HL-60/S4 treated with retinoic acid at 250 ng/mL for 4 days and 3 days (cell line): ENCODE data around the gene EXOC3L1.

ENCODE experiments used
- in situ Hi-C: fragments of 300-500 bp; cut with MboI; formaldehyde crosslinking; loops from 2 replicates; pipeline ENCODE4 v1.7.0; 2022; ENCODE audit warnings: low sequenced_read_pairs

Gene EXOC3L1

DNA sequence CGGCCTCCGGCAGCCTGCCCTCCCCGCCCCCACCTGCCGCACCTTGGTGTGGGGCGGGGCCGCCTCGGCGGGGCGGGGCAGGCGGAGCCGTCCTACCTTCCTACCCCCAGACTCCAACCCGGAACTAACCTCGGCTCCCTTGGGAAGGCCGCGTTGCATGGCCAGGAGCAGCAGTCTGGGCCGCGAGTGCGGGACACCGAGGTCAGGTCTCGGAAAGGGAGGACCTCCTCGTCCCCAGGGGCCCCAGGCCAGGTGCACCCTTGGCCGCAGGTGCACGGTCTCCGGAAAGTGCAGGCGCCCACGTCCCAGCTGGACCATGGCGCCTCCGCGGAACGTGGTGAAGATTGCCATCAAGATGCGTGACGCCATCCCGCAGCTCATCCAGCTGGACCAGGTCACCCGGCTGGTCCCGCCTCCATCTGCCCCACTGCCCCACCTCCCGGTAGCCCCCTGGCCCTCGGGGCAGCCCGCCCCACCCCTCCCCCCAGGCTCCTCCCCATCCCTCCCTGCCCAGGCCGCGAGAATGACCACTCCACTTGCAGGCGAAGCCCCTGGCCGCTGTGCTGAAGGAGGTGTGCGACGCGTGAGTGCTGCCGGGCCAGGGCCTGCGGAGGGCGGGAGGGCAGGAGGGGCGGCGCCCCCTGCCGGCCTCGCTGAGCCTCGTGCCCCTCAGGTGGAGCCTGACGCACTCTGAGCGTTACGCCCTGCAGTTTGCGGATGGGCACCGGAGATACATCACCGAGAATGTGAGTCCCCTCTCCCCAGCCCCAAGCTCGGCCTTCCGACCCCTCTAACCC lies 9.3 kb upstream of the EXOC3L1 start, which contains the start of gene ELMO3:
Gene ELMO3, plus strand, starts transcription at position 121 of the 797 bp plus-strand sequence. Its CDS starts 196 bp downstream, at position 317.
- in situ Hi-C loops, result no loop called here

DNA sequence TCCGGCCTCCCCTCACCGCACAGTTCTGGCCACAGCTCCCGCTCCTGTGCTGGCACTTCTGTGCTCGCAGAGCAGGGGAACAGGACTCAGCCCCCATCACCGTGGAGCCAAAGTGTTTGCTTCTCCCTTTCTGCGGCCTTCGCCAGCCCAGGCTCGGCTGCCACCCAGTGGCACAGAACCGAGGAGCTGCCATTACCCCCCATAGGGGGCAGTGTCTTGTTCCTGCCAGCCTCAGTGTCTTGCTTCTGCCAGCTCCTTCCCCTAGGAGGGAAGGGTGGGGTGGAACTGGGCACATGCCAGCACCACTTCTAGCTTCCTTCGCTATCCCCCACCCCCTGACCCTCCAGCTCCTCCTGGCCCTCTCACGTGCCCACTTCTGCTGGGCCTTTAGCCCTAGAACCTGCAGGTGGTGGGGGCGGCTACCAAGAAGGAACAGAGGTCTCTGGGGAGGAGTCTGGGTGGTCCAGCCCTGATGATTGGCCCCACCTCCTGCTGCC lies 8.3 kb upstream of the EXOC3L1 start:
- in situ Hi-C loops, result no loop called here

GRCh38 chr16:67197704-67198103 lies 7.8 kb upstream of the EXOC3L1 start:
- in situ Hi-C loops, result no loop called here

DNA sequence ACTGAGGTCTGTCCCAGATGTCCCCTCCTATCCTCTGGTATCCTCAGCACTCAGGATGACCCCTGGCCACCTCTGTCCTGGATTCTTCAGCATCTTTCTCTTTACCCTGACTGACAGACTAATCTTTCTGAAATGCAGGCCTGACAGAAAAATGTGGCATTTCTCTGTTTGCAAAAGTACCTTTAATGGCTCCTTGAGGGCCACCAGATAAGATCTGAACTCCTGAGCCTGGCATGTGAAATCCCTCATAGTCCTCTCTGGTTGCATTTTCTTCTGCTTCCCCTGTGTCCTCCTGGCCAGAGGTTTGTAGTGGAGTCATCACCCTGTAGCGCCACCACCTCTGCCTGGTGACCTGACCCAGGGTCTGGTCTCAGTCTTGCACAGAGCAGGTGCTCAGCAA lies 6.9 kb upstream of the EXOC3L1 start:
- in situ Hi-C loops, result no loop called here

- in situ Hi-C loops, result no loop called here
These were observed 5.7 kb upstream of the EXOC3L1 start for GRCh38 chr16:67195676-67196075.

DNA sequence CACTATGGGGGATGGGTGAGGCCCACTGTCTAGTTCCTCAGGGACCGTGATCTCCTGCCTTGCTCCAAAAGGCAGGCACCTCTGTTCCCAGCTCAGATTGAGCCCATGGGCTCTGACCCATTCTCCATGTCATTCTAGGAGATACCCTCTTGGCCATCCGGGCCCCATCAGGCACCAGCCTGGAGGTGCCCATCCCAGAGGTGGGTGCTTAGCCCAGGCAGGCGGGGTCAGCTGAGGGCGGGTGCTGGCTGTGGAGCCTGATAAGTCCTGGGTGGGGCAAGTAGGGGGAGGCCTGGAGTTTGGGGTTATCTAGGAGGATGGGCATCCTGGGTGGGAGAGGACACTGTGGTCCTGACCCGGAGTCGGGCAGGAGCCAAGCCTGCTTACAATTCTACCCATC lies 4.3 kb upstream of the EXOC3L1 start:
- in situ Hi-C loops, result no loop called here

GRCh38 chr16:67193536-67193935 lies 3.6 kb upstream of the EXOC3L1 start:
- in situ Hi-C loops, result no loop called here

DNA sequence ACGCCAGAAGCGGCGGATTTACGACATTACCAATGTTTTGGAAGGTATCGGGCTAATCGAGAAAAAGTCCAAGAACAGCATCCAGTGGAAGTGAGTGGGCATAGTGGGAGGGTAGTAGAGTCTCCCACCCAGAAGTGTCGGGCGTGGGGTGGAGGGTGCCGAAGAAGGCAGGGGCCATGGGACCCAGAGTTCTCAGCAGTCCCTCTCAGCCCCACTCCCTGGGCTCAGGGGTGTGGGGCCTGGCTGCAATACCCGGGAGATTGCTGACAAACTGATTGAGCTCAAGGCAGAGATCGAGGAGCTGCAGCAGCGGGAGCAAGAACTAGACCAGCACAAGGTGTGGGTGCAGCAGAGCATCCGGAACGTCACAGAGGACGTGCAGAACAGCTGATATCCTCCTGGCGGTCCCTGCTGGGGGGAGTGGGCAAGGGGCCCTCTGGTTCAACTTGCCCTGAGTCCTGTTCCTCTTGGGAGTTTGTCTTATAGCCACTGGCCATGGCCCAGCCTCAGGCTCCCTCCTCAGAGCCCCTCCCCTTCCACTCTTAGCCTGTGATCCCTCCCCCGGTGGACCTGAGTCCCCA lies 2.9 kb upstream of the EXOC3L1 start:
- in situ Hi-C loops, result no loop called here

GRCh38 chr16:67191995-67192681 lies 2.2 kb upstream of the EXOC3L1 start, which contains the start of gene E2F4:
E2F4 (plus strand) TSS chr16:67192155; CDS start chr16:67192228, 73 bp downstream.
- in situ Hi-C loops, result no loop called here

GRCh38 chr16:67191411-67191994 lies 1.6 kb upstream of the EXOC3L1 start:
- in situ Hi-C loops, result no loop called here

DNA sequence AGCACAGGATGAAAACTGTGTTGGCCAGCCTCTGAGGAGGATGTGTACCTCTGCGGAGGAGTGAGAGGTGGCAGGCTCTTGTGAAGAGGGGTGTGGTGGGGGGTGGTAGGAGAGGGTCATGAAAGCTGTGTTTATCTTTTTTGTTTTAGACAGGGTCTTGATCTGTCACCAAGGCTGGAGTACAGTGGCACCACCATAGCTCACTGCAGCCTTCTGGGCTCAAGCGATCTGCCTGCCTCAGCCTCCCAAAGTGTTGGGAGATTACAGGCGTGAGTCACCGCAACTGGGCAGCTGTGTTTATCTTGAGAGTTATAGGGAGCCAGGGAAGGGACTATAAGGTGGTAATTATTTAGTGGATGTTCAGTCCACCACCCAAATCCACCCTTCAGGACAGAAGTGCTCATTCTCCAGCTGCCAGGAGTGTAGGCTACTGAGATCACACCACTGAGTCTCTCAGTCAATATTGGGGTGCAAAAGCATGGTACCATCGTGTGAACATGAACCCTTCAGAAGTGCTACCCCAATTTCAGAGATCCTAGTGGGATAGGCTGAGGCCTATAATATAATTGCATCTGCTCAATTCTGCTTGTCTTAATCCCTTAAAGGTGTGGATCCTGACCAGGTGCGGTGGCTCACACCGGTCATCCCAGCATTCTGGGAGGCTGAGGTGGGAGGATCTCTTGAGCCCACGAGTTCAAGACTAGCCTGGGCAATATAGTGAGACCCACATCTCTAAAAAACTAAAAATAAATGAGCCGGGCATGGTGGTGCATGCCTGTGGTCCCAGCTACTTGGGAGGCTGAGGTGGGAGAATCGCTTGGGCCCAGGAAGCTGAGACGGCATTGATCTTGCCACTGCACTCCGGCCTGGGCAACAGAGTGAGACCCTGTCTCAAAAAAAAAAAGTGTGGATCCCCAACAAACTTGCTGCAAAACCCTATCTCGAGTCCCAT lies 788 bp upstream of the EXOC3L1 start:
- in situ Hi-C loops, result no loop called here

DNA sequence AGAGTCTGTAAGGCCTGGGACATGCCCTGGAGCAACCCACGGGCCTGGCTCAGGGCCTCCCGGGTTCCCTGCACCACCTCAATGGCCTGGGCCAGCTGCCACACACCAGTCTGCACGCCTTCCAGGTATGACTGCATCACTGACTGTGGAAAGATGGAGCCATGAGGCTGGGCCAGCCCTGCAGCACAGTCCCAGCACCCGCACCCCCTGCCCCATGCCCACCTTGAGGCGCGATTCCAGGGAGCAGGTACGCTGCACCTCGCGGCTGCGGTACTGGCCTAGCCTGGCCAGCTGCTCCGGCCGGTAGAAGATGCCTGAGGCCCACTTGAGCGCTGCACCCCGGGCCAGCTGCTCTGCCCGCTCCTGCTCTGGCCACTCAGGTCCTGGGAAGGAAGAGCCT lies 1.1 kb downstream of the EXOC3L1 start:
- in situ Hi-C loops, result no loop called here

- in situ Hi-C loops, result no loop called here
These were observed 1.6 kb downstream of the EXOC3L1 start for GRCh38 chr16:67188323-67188722.

DNA sequence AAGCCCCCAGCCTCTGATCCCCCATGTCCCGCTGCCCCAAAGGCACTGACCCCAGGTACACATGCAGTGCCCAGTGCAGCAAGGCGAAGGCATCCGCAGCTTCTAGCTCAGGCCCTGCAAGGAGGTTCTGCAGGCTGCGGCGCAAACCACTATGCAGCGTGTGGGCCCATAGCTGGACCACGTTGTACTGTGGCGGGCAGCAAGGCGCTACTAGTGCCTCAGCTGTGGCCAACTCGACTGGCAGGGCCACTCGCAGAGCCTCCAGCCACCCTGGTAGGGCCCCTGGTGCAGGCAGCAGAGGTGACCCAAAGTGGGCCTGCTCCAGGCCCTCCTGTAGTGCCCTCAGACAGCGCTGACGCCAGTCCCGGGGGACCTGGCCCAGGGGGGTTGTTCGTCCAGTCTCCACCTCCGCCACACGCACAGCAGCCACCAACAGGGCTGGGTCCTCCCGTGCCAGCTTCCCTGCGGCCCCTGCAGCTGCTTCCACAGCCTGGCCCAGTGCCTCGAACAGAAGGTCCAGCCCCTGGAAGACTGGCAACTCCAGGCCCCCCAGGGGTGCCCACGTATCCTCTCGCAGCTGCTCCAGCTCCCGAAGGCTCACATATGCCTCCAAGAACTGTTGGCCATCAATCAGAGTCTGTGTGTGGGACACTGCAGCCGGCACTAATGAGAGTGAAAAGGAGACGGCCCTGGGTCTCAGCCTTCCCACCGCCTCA lies 2.6 kb downstream of the EXOC3L1 start:
- in situ Hi-C loops, result no loop called here

DNA sequence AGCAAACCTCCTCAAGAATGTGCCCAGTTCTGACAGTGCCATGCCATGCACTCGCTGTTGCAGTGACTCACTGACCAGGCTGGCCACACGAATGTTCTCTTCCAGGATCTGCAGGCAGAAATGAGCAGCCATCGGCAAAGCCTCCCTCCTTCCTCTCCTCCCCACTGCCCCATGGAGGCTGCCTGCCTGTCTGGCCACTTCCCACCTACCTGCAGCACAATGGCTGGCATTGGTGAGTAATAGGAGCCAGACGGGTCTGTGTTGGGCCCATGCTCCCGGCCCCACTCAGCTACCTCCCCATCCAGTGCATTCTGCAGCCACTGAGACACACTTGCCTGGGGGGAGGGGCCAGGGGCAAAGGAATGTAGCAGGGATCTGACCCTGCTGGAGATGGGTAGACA lies 3.4 kb downstream of the EXOC3L1 start:
- in situ Hi-C loops, result no loop called here

DNA sequence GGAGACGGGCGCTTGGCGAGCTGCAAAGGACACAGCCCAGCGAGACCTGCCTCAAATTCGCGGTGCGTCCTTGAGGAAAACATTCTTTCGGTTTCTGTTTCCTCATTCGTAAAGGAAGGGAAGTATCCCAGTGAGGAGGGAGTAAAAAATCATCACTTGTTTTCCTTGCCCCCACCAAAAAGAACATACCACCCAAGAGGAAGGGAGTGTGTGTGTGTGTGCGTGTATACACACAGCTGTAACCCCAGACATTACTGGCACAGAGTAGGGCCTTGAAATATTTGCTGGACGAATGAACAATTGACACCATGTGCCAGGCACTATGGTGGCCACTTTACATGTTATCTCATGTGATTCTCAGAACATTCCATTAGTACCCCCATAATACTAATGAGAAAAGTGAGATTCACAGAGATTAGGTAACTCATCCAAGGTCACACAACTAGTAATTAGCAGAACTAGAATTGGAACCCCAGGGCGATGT lies 4.2 kb downstream of the EXOC3L1 start:
- in situ Hi-C loops, result no loop called here

- in situ Hi-C loops, result no loop called here
These were observed 4.8 kb downstream of the EXOC3L1 start for GRCh38 chr16:67184995-67185650.

GRCh38 chr16:67184453-67184994 lies 5.4 kb downstream of the EXOC3L1 start:
- in situ Hi-C loops, result no loop called here
